ENCODE measurements around the gene CELSR1. TPM values are rescaled to one million over a fixed set of nuclear protein-coding genes. Genes with fewer than 3 reads are reported as not detected.

Gene CELSR1
- total RNA-seq, 1 experiment from 2014 or later = 30.7 TPM

DNA sequence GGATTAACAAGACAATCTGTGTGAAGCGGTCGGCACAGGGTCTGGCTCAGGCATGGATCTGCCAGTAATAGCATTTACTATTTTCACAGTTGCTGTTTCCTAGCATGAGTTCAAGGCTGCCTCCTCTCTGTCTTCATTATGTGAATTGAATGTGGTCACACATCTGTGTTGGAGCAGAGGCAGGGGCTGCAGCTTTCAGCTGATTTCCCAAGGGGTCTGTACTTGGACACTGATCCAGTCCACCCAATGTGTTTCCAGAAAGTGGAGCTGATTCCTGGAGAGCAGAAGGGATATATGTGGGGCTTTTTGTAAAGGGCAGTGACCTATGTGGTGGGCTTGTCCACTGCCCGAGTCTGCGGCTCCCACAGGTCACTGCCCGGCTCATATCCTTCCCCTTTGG, 3.5 kb upstream of the CELSR1 start:
- Histone ChIP-seq H3K4me1 (ENCODE audit: control insufficient read depth, insufficient read depth, low read length) (peaks cover 17% of the 10 kb centered on the region), H3K27ac (ENCODE audit: low read length) (no peak overlapping the region), H3K27me3 (ENCODE audit: control insufficient read depth, insufficient read depth, low read length) (no peaks in the 10 kb centered on the region), H3K9me3 (ENCODE audit: control insufficient read depth, insufficient read depth, low read depth, low read length) (no peaks in the 10 kb centered on the region), H3K4me3 (ENCODE audit: low read depth in 2 of 2, low read length in 2 of 2) (no peak overlapping the region), H3K36me3 (ENCODE audit: control insufficient read depth, insufficient read depth, low read length) (no peaks in the 10 kb centered on the region)
- DNase-seq (ENCODE audit: low read depth, low spot score) (no peak), ATAC-seq (no peak)
- POLR2A ChIA-PET = no interaction called here
- intact Hi-C loops (cut with micrococcal nuclease; ENCODE audit: unreplicated experiment) = no loop called here
- TSS peak; percentile 53 for BruUV-seq (replicated peaks)
- in situ Hi-C loops (cut with HindIII; ENCODE audit: low pct_unique_long_range_greater_than_20kb, low sequenced_read_pairs) = no loop called here
- TF ChIP-seq TCF7L2 (IDR thresholded peaks at IDR 0.05; ENCODE audit: low read depth, low read length) (no peak), REST (IDR thresholded peaks at IDR 0.05; ENCODE audit: insufficient read depth in 1 of 2, low read depth in 2 of 2, low read length in 1 of 2) (no peak), SIN3A (IDR thresholded peaks at IDR 0.05; ENCODE audit: borderline replicate concordance, insufficient read depth, low read depth, low read length) (no peak), POLR2AphosphoS5 (IDR thresholded peaks at IDR 0.05; ENCODE audit: low read depth, low read length) (no peak), CTCF (IDR thresholded peaks at IDR 0.05) (no peak)
- CTCF ChIA-PET = interaction anchor here (2.0 kb wide), 1 partner anchor 173 kb away, joined by 15 read pairs; no protein-coding TSS in a partner anchor

DNA sequence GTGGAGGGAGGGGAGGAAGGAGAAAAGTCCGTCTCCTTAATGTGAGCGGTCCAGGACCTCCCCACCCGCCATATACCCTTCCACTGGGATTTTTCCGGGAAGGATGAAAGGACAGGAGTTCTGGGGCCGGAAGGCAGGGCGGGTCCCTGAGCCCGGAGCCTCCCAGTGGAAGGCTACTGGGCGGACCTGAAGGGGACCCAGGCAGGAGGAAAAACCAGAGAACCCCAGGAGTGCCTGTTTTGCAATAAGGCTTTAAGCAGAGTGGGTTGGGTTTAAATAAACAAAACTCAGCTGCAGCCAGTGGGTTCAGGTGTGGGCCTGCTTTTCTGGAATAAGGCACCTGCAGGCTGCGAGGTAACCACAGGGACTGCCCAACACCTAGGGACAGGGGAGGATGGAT, 1.7 kb upstream of the CELSR1 start:
- H3K27ac ChIP-seq (ENCODE audit: low read length) = peak overlapping the region; percentile 51; the same call in 1 of the 2 replicates
- ChIA-PET POLR2A (interaction anchor here (0.6 kb wide), 1 partner anchor 22 kb away, joined by 5 read pairs; no protein-coding TSS in a partner anchor), CTCF (no interaction called here)
- no peaks in the 10 kb centered on the region for H3K9me3 ChIP-seq (ENCODE audit: control insufficient read depth, insufficient read depth, low read depth, low read length)
- intact Hi-C loops (cut with micrococcal nuclease; ENCODE audit: unreplicated experiment) = no loop called here
- DNase-seq (ENCODE audit: low read depth, low spot score) = no peak
- no peaks in the 10 kb centered on the region for H3K36me3 ChIP-seq (ENCODE audit: control insufficient read depth, insufficient read depth, low read length)
- in situ Hi-C loops (cut with HindIII; ENCODE audit: low pct_unique_long_range_greater_than_20kb, low sequenced_read_pairs) = no loop called here
- peaks cover 12% of the 10 kb centered on the region for H3K4me1 ChIP-seq (ENCODE audit: control insufficient read depth, insufficient read depth, low read length)
- no TSS peak for BruUV-seq (replicated peaks)
- H3K27me3 ChIP-seq (ENCODE audit: control insufficient read depth, insufficient read depth, low read length) = no peaks in the 10 kb centered on the region
- no peak for TF ChIP-seq SIN3A (IDR thresholded peaks at IDR 0.05; ENCODE audit: borderline replicate concordance, insufficient read depth, low read depth, low read length)
- no peak for ATAC-seq
- peak overlapping the region; percentile 54 to 67; a peak in 3 of 4 replicates for H3K4me3 ChIP-seq (ENCODE audit: low read depth in 2 of 2, low read length in 2 of 2)

GRCh38 chr22:46538814-46539160, 1.4 kb upstream of the CELSR1 start:
- TF ChIP-seq SIN3A (IDR thresholded peaks at IDR 0.05; ENCODE audit: borderline replicate concordance, insufficient read depth, low read depth, low read length) = no peak
- no peak for TF ChIP-seq POLR2AphosphoS5 (IDR thresholded peaks at IDR 0.05; ENCODE audit: low read depth, low read length)
- no peak for TF ChIP-seq REST (IDR thresholded peaks at IDR 0.05; ENCODE audit: insufficient read depth in 1 of 2, low read depth in 2 of 2, low read length in 1 of 2)
- intact Hi-C loops (cut with micrococcal nuclease; ENCODE audit: unreplicated experiment) = no loop called here
- Histone ChIP-seq H3K27me3 (ENCODE audit: control insufficient read depth, insufficient read depth, low read length) (no peaks in the 10 kb centered on the region), H3K9me3 (ENCODE audit: control insufficient read depth, insufficient read depth, low read depth, low read length) (no peaks in the 10 kb centered on the region), H3K4me1 (ENCODE audit: control insufficient read depth, insufficient read depth, low read length) (peaks cover 14% of the 10 kb centered on the region), H3K36me3 (ENCODE audit: control insufficient read depth, insufficient read depth, low read length) (no peaks in the 10 kb centered on the region), H3K4me3 (ENCODE audit: low read depth in 2 of 2, low read length in 2 of 2) (peak overlapping the region; percentile 54 to 67), H3K27ac (ENCODE audit: low read length) (peak overlapping the region; percentile 51; the same call in 1 of the 2 replicates)
- no TSS peak for BruUV-seq (replicated peaks)
- DNase-seq (ENCODE audit: low read depth, low spot score) (no peak), ATAC-seq (no peak)
- in situ Hi-C loops (cut with HindIII; ENCODE audit: low pct_unique_long_range_greater_than_20kb, low sequenced_read_pairs) = no loop called here
- ChIA-PET POLR2A (interaction anchor here (0.6 kb wide), 1 partner anchor 21 kb away, joined by 5 read pairs; no protein-coding TSS in a partner anchor), CTCF (no interaction called here)
